22Rv1 (cell line): Measurements from ENCODE around the gene TET3.

Source experiments
- CTCF ChIP-seq: fragments of 450-650 bp; IDR thresholded peaks from 2 replicates; pipeline ENCODE4 v1.5.1; 2017; ENCODE audit warnings: mild to moderate bottlenecking
- ZFX ChIP-seq: fragments of 450-650 bp; IDR thresholded peaks from 2 replicates; pipeline ENCODE4 v1.6.1; 2017; ENCODE audit warnings: antibody characterized with exemption, borderline replicate concordance

GRCh38 chr2:73961274-73961673 lies 23.4 kb upstream of the TET3 start:
- TF ChIP-seq CTCF (no peak), ZFX (no peak)
